IMR-90 (cell line): ENCODE measurements around the gene GABPB1. TPM values are rescaled to one million over a fixed set of nuclear protein-coding genes. Genes with fewer than 3 reads are reported as not detected.

Source experiments
- ATAC-seq: fragments of 200-7000 bp; cut with Tn5 transposase; 2 replicates; pipeline ENCODE4 v1.9.1; 2020; ENCODE audit warnings: low read depth, mild to moderate bottlenecking, moderate library complexity
- BruUV-seq: library from RNA; stranded (reverse); fragments of 400-500 nt; replicated peaks from 2 replicates; lab custom pipeline; 2021; lab: Mats Ljungman, UMichigan
- CTCF ChIA-PET: fragments of 300-600 bp; formaldehyde crosslinking; extraction: SDS; loops from one replicate; lab custom pipeline; 2021; ENCODE audit warnings: antibody characterized with exemption; lab: Yijun Ruan, JAX
- POLR2A ChIA-PET: fragments of 300-600 bp; sonication (Branson Sonifier 250); formaldehyde crosslinking; loops from one replicate; lab custom pipeline; 2022; ENCODE audit warnings: antibody characterized with exemption; ENCODE audit not compliant: unreplicated experiment; lab: Charles Lee
- DNase-seq: peaks from one replicate; pipeline ENCODE4 v3.0.0; 2013
- H2AFZ ChIP-seq: replicated peaks from 2 replicates; pipeline ENCODE3; 2013; ENCODE audit warnings: low read length, mild to moderate bottlenecking; ENCODE audit not compliant: poor library complexity
- H2AK5ac ChIP-seq: 2 replicates; pipeline ENCODE4 v1.6.1; 2013; ENCODE audit warnings: low read depth, low read length, inconsistent platforms
- H2AK9ac ChIP-seq: replicated peaks from 2 replicates; pipeline ENCODE3; 2013; ENCODE audit warnings: mild to moderate bottlenecking, low read depth, low read length, moderate library complexity; ENCODE audit not compliant: poor library complexity
- H2BK120ac ChIP-seq: 2 replicates; pipeline ENCODE4 v1.6.1; 2013; ENCODE audit warnings: low read depth, low read length, inconsistent platforms
- H2BK15ac ChIP-seq: 3 replicates; pipeline ENCODE4 v1.6.1; 2013; ENCODE audit warnings: low read depth, low read length, inconsistent platforms
- H2BK20ac ChIP-seq: 2 replicates; pipeline ENCODE4 v1.6.1; 2013; ENCODE audit warnings: low read depth, mild to moderate bottlenecking, inconsistent platforms, low read length, moderate library complexity
- H2BK5ac ChIP-seq: 2 replicates; pipeline ENCODE4 v1.6.1; 2013; ENCODE audit warnings: mild to moderate bottlenecking, low read depth, low read length, inconsistent platforms; ENCODE audit not compliant: poor library complexity, severe bottlenecking
- H3K14ac ChIP-seq: replicated peaks from 2 replicates; pipeline ENCODE4 v1.6.1; 2013; ENCODE audit warnings: low read depth, low read length, inconsistent platforms
- H3K18ac ChIP-seq: 2 replicates; pipeline ENCODE4 v1.6.1; 2013; ENCODE audit warnings: low read depth, low read length, control low read depth
- H3K23ac ChIP-seq: 2 replicates; pipeline ENCODE4 v1.6.1; 2013; ENCODE audit warnings: low read depth, low read length, inconsistent platforms
- H3K27ac ChIP-seq: 2 replicates; pipeline ENCODE4 v1.5.1; 2013; ENCODE audit warnings: mild to moderate bottlenecking, control low read depth, low read length; ENCODE audit not compliant: insufficient read depth
- H3K27me3 ChIP-seq: 2 replicates; pipeline ENCODE4 v1.6.1; 2013; ENCODE audit warnings: low read length; ENCODE audit not compliant: control insufficient read depth, insufficient read depth
- H3K36me3 ChIP-seq: 2 replicates; pipeline ENCODE4 v1.6.1; 2013; ENCODE audit warnings: low read length, mixed read lengths; ENCODE audit not compliant: control insufficient read depth, insufficient read depth
- H3K4ac ChIP-seq: 2 replicates; pipeline ENCODE4 v1.6.1; 2013; ENCODE audit warnings: low read depth, low read length, inconsistent platforms
- H3K4me1 ChIP-seq: 2 replicates; pipeline ENCODE4 v1.6.1; 2013; ENCODE audit warnings: low read length, mixed read lengths; ENCODE audit not compliant: control insufficient read depth, insufficient read depth
- H3K4me2 ChIP-seq: 2 replicates; pipeline ENCODE4 v1.6.1; 2013; ENCODE audit warnings: low read depth, mild to moderate bottlenecking, control low read depth, low read length, moderate library complexity
- H3K4me3 ChIP-seq: 2 replicates; pipeline ENCODE4 v1.5.1; 2013; ENCODE audit warnings: low read depth, mild to moderate bottlenecking, control low read depth, low read length, moderate library complexity; ENCODE audit not compliant: insufficient read depth
- H3K56ac ChIP-seq: 2 replicates; pipeline ENCODE4 v1.6.1; 2013; ENCODE audit warnings: low read length, inconsistent platforms; ENCODE audit not compliant: insufficient read depth; ENCODE audit errors: extremely low read depth
- H3K79me1 ChIP-seq, 2 experiments: 2 replicates each; pipeline ENCODE4 v1.6.1; 2013; ENCODE audit warnings: low read length in 2 of 2, inconsistent platforms in 1 of 2, low read depth in 1 of 2
- H3K9ac ChIP-seq: 2 replicates; pipeline ENCODE4 v1.6.1; 2013; ENCODE audit warnings: low read depth, low read length, control low read depth
- H3K9me1 ChIP-seq: 2 replicates; pipeline ENCODE4 v1.6.1; 2013; ENCODE audit warnings: low read length, inconsistent platforms; ENCODE audit not compliant: insufficient read depth
- H3K9me3 ChIP-seq: 2 replicates; pipeline ENCODE4 v1.6.1; 2013; ENCODE audit warnings: low read length; ENCODE audit not compliant: control insufficient read depth, insufficient read depth
- H4K20me1 ChIP-seq: 2 replicates; pipeline ENCODE4 v1.6.1; 2013; ENCODE audit warnings: low read length, inconsistent platforms; ENCODE audit not compliant: insufficient read depth
- H4K5ac ChIP-seq: 2 replicates; pipeline ENCODE4 v1.6.1; 2013; ENCODE audit warnings: mild to moderate bottlenecking, low read depth, low read length, control low read depth
- H4K8ac ChIP-seq, 2 experiments: 2 replicates each; pipeline ENCODE4 v1.6.1; 2013; ENCODE audit warnings: low read depth in 2 of 2, low read length in 2 of 2, control low read depth in 1 of 2, inconsistent platforms in 1 of 2
- H4K91ac ChIP-seq: 2 replicates; pipeline ENCODE4 v1.6.1; 2013; ENCODE audit warnings: low read depth, low read length, inconsistent platforms; ENCODE audit not compliant: insufficient read depth
- BHLHE40 ChIP-seq: fragments of 150-350 bp; IDR thresholded peaks from 2 replicates; pipeline ENCODE4 v1.6.1; 2016; ENCODE audit warnings: mild to moderate bottlenecking, low read depth, low read length
- CEBPB ChIP-seq: IDR thresholded peaks from 2 replicates; pipeline ENCODE4 v1.6.1; 2012; ENCODE audit warnings: low read depth, low read length, improper control_type of control experiment
- CHD1 ChIP-seq: IDR thresholded peaks from 2 replicates; pipeline ENCODE4 v1.6.1; 2012; ENCODE audit warnings: low read depth, low read length, improper control_type of control experiment
- FOS ChIP-seq: fragments of 150-350 bp; IDR thresholded peaks from 2 replicates; pipeline ENCODE4 v1.6.1; 2016; ENCODE audit warnings: low read depth, low read length
- MAFK ChIP-seq: IDR thresholded peaks from 2 replicates; pipeline ENCODE4 v1.6.1; 2012; ENCODE audit warnings: low read depth, low read length, improper control_type of control experiment
- MAZ ChIP-seq: IDR thresholded peaks from 2 replicates; pipeline ENCODE4 v1.6.1; 2012; ENCODE audit warnings: low read depth, mild to moderate bottlenecking, low read length, improper control_type of control experiment, moderate library complexity, borderline replicate concordance
- MXI1 ChIP-seq: IDR thresholded peaks from 2 replicates; pipeline ENCODE4 v1.6.1; 2012; ENCODE audit warnings: low read depth, mild to moderate bottlenecking, low read length, moderate library complexity, borderline replicate concordance
- NFE2L2 ChIP-seq: fragments of 150-350 bp; IDR thresholded peaks from 2 replicates; pipeline ENCODE4 v1.6.1; 2016; ENCODE audit warnings: low read depth, mild to moderate bottlenecking, low read length
- POLR2A ChIP-seq: IDR thresholded peaks from 2 replicates; pipeline ENCODE4 v1.6.1; 2012; ENCODE audit warnings: mild to moderate bottlenecking, low read depth, low read length
- RAD21 ChIP-seq: IDR thresholded peaks from 2 replicates; pipeline ENCODE4 v1.6.1; 2012; ENCODE audit warnings: low read length, improper control_type of control experiment
- RCOR1 ChIP-seq: IDR thresholded peaks from 2 replicates; pipeline ENCODE4 v1.6.1; 2012; ENCODE audit warnings: mild to moderate bottlenecking, low read length, improper control_type of control experiment; ENCODE audit not compliant: insufficient replicate concordance
- RFX5 ChIP-seq: IDR thresholded peaks from 2 replicates; pipeline ENCODE4 v1.8.0; 2012; ENCODE audit warnings: low read depth, mild to moderate bottlenecking, low read length, moderate library complexity
- SMC3 ChIP-seq: fragments of 150-350 bp; IDR thresholded peaks from 2 replicates; pipeline ENCODE4 v1.6.1; 2016; ENCODE audit warnings: low read depth, mild to moderate bottlenecking, antibody characterized with exemption, low read length, moderate library complexity
- WGBS, 2 experiments: methylation state at CpG; one replicate each; pipeline versions ENCODE4 v1.1.5 to v1.1.7; 2013; ENCODE audit warnings: missing lambda C conversion rate in 2 of 2; ENCODE audit not compliant: insufficient read length in 1 of 2; ENCODE audit errors: extremely low coverage in 2 of 2; 5-methylcytosine and 5-hydroxymethylcytosine counted together
- dilution Hi-C: fragments of 300-500 bp; cut with HindIII; formaldehyde crosslinking; loops from one replicate; pipeline ENCODE4 v1.14.3; 2018; ENCODE audit warnings: low sequenced_read_pairs; ENCODE audit not compliant: unreplicated experiment
- in situ Hi-C: fragments of 300-500 bp; cut with MboI; formaldehyde crosslinking; loops from 3 replicates; pipeline ENCODE4 v1.14.3; 2019; ENCODE audit warnings: low sequenced_read_pairs, inconsistent platforms, mixed read lengths
- intact Hi-C: fragments of 100-400 bp; cut with micrococcal nuclease; formaldehyde crosslinking; loops from 2 replicates; pipeline ENCODE4 v1.10.0; 2022
- polyA plus RNA-seq, 3 experiments: library from polyadenylated mRNA; depleted of rRNA; stranded (reverse); fragments of >200 nt; gene quantifications; 2 replicates each; pipeline ENCODE4 v1.2.3, GENCODE V29; 2012; ENCODE audit warnings: low replicate concordance in 1 of 3
- total RNA-seq: library from RNA; depleted of rRNA; stranded (reverse); fragments of >200 nt; gene quantifications from 2 replicates; pipeline ENCODE4 v1.2.3, GENCODE V29; 2012
- TF ChIP-seq, protein P1 (sequence below): fragments of 150-350 bp; IDR thresholded peaks from 2 replicates; pipeline ENCODE4 v1.6.1; 2016; ENCODE audit warnings: low read depth, mild to moderate bottlenecking, low read length, moderate library complexity, borderline replicate concordance
- TF ChIP-seq, protein P2 (sequence below): fragments of 150-350 bp; IDR thresholded peaks from 2 replicates; pipeline ENCODE4 v1.6.1; 2017; ENCODE audit warnings: mild to moderate bottlenecking, antibody characterized with exemption, low read length, low read depth
- TF ChIP-seq, protein P3 (sequence below): conservative IDR thresholded peaks from 2 replicates; pipeline ENCODE4 v1.5.1; 2012; ENCODE audit warnings: mild to moderate bottlenecking, low read depth, low read length, improper control_type of control experiment

GABPB1 gene
- total and polyA plus RNA-seq, 2 of the 4 experiments (the other 2 are of a cell fraction): 26.3 to 89.3 TPM

GRCh38 chr15:50259276-50259675 lies 95.7 kb downstream of the GABPB1 start:
- Histone ChIP-seq H2AFZ (no peak overlapping the region), H3K9me1 (peaks cover 7% of the 10 kb centered on the region), H3K4me2 (no peak overlapping the region), H2BK15ac (no peak overlapping the region), H3K36me3 (no peaks in the 10 kb centered on the region), H2BK5ac (no peak overlapping the region), H4K20me1 (no peaks in the 10 kb centered on the region), H2AK9ac (no peak overlapping the region), H4K5ac (no peak overlapping the region), H3K4me3 (no peak overlapping the region), H4K8ac (no peak overlapping the region), H2BK120ac (no peak overlapping the region), H3K4ac (no peak overlapping the region), H3K27ac (no peak overlapping the region), H3K18ac (no peak overlapping the region), H3K27me3 (peaks cover 2% of the 10 kb centered on the region; the same call in 1 of the 2 replicates), H2AK5ac (no peak overlapping the region), H3K9me3 (no peaks in the 10 kb centered on the region), H3K56ac (no peak overlapping the region), H4K91ac (no peak overlapping the region), H3K9ac (no peak overlapping the region), H2BK20ac (no peak overlapping the region), H3K79me1 (no peaks in the 10 kb centered on the region), H3K4me1 (peaks cover 10% of the 10 kb centered on the region), H3K23ac (no peak overlapping the region), H3K14ac (no peak overlapping the region)
- no CpG with 5 or more reads among the region's 5 CpGs for WGBS, 2 experiments
- ATAC-seq (no peak), DNase-seq (no peak)
- intact Hi-C loops (no loop called here), in situ Hi-C loops (no loop called here), dilution Hi-C loops (no loop called here)
- no TSS peak for BruUV-seq
- ChIA-PET CTCF (interaction anchor here (0.6 to 0.7 kb wide), 2 partner anchors 36 to 89 kb away, joined by 4 to 6 read pairs; no protein-coding TSS in a partner anchor), POLR2A (no interaction called here)
- TF ChIP-seq CEBPB: no peak
- no peak for TF ChIP-seq MAZ
- no peak for TF ChIP-seq MXI1
- TF ChIP-seq FOS: no peak
- TF ChIP-seq BHLHE40: no peak
- TF ChIP-seq SMC3: no peak
- TF ChIP-seq POLR2A: no peak
- no peak for TF ChIP-seq CHD1
- TF ChIP-seq NFE2L2: no peak
- TF ChIP-seq, protein P1, sequence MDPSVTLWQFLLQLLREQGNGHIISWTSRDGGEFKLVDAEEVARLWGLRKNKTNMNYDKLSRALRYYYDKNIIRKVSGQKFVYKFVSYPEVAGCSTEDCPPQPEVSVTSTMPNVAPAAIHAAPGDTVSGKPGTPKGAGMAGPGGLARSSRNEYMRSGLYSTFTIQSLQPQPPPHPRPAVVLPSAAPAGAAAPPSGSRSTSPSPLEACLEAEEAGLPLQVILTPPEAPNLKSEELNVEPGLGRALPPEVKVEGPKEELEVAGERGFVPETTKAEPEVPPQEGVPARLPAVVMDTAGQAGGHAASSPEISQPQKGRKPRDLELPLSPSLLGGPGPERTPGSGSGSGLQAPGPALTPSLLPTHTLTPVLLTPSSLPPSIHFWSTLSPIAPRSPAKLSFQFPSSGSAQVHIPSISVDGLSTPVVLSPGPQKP: no peak
- TF ChIP-seq, protein P2, sequence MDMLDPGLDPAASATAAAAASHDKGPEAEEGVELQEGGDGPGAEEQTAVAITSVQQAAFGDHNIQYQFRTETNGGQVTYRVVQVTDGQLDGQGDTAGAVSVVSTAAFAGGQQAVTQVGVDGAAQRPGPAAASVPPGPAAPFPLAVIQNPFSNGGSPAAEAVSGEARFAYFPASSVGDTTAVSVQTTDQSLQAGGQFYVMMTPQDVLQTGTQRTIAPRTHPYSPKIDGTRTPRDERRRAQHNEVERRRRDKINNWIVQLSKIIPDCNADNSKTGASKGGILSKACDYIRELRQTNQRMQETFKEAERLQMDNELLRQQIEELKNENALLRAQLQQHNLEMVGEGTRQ: no peak
- TF ChIP-seq, protein P3, sequence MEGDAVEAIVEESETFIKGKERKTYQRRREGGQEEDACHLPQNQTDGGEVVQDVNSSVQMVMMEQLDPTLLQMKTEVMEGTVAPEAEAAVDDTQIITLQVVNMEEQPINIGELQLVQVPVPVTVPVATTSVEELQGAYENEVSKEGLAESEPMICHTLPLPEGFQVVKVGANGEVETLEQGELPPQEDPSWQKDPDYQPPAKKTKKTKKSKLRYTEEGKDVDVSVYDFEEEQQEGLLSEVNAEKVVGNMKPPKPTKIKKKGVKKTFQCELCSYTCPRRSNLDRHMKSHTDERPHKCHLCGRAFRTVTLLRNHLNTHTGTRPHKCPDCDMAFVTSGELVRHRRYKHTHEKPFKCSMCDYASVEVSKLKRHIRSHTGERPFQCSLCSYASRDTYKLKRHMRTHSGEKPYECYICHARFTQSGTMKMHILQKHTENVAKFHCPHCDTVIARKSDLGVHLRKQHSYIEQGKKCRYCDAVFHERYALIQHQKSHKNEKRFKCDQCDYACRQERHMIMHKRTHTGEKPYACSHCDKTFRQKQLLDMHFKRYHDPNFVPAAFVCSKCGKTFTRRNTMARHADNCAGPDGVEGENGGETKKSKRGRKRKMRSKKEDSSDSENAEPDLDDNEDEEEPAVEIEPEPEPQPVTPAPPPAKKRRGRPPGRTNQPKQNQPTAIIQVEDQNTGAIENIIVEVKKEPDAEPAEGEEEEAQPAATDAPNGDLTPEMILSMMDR: no peak
- TF ChIP-seq RCOR1: no peak
- TF ChIP-seq MAFK: no peak
- no peak for TF ChIP-seq RFX5
- TF ChIP-seq RAD21: no peak
